Measurements from ENCODE around the gene BBX. TPM values are rescaled to one million over a fixed set of nuclear protein-coding genes. Genes with fewer than 3 reads are reported as not detected.

The BBX gene
- polyA plus RNA-seq, 1 donor from 2014 or later, result 23.8 TPM

DNA sequence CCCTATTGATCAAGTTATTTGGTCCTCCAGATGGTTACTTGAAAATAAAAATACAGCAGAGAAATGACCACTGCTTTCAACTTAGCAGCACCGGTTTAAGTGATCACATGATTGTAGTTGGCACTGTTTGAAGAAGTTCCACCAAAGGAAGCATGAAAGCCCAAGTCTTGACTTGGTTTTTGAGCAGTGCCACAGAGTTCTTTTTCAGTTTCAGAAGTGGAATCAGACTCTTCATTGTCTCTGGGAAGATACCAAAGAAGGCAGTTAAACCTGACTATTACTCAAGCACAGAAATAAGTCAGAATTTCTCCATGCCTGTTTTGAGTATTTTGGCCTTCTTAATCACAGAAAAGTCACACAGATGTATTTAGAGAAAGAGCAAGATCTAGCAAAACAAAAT lies 66.7 kb downstream of the BBX start:
- Histone ChIP-seq H3K27ac (ENCODE audit: low read length) (no peak overlapping the region), H3K79me2 (replicated peaks; ENCODE audit: insufficient read depth, low read length) (no peaks in the 10 kb centered on the region), H3K36me3 (ENCODE audit: insufficient read depth, low read length) (no peaks in the 10 kb centered on the region), H3K9ac (ENCODE audit: low read length) (no peak overlapping the region), H2AFZ (ENCODE audit: low read depth, low read length) (no peak overlapping the region), H3K9me3 (ENCODE audit: low read length) (no peaks in the 10 kb centered on the region), H4K20me1 (ENCODE audit: insufficient read depth) (no peaks in the 10 kb centered on the region), H3K27me3 (ENCODE audit: insufficient read depth, low read depth, low read length) (no peaks in the 10 kb centered on the region), H3K4me3 (ENCODE audit: low read length) (no peak overlapping the region), H3F3A (ENCODE audit: insufficient read depth, low read length, poor library complexity, severe bottlenecking) (no peaks in the 10 kb centered on the region), H3K4me2 (ENCODE audit: low read length) (no peak overlapping the region), H3K9me2 (ENCODE audit: insufficient read depth, low read length) (no peaks in the 10 kb centered on the region)
- TF ChIP-seq, protein P1, sequence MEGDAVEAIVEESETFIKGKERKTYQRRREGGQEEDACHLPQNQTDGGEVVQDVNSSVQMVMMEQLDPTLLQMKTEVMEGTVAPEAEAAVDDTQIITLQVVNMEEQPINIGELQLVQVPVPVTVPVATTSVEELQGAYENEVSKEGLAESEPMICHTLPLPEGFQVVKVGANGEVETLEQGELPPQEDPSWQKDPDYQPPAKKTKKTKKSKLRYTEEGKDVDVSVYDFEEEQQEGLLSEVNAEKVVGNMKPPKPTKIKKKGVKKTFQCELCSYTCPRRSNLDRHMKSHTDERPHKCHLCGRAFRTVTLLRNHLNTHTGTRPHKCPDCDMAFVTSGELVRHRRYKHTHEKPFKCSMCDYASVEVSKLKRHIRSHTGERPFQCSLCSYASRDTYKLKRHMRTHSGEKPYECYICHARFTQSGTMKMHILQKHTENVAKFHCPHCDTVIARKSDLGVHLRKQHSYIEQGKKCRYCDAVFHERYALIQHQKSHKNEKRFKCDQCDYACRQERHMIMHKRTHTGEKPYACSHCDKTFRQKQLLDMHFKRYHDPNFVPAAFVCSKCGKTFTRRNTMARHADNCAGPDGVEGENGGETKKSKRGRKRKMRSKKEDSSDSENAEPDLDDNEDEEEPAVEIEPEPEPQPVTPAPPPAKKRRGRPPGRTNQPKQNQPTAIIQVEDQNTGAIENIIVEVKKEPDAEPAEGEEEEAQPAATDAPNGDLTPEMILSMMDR (IDR thresholded peaks at IDR 0.05; ENCODE audit: poor library complexity, severe bottlenecking), result no peak
- TF ChIP-seq EZH2 (IDR thresholded peaks at IDR 0.05; ENCODE audit: borderline replicate concordance, insufficient read depth, low read length, poor library complexity, severe bottlenecking), result no peak
- TF ChIP-seq, protein P2, sequence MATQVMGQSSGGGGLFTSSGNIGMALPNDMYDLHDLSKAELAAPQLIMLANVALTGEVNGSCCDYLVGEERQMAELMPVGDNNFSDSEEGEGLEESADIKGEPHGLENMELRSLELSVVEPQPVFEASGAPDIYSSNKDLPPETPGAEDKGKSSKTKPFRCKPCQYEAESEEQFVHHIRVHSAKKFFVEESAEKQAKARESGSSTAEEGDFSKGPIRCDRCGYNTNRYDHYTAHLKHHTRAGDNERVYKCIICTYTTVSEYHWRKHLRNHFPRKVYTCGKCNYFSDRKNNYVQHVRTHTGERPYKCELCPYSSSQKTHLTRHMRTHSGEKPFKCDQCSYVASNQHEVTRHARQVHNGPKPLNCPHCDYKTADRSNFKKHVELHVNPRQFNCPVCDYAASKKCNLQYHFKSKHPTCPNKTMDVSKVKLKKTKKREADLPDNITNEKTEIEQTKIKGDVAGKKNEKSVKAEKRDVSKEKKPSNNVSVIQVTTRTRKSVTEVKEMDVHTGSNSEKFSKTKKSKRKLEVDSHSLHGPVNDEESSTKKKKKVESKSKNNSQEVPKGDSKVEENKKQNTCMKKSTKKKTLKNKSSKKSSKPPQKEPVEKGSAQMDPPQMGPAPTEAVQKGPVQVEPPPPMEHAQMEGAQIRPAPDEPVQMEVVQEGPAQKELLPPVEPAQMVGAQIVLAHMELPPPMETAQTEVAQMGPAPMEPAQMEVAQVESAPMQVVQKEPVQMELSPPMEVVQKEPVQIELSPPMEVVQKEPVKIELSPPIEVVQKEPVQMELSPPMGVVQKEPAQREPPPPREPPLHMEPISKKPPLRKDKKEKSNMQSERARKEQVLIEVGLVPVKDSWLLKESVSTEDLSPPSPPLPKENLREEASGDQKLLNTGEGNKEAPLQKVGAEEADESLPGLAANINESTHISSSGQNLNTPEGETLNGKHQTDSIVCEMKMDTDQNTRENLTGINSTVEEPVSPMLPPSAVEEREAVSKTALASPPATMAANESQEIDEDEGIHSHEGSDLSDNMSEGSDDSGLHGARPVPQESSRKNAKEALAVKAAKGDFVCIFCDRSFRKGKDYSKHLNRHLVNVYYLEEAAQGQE (IDR thresholded peaks at IDR 0.05; ENCODE audit: borderline replicate concordance), result no peak
- no peak for TF ChIP-seq POLR2AphosphoS5 (IDR thresholded peaks at IDR 0.05)

DNA sequence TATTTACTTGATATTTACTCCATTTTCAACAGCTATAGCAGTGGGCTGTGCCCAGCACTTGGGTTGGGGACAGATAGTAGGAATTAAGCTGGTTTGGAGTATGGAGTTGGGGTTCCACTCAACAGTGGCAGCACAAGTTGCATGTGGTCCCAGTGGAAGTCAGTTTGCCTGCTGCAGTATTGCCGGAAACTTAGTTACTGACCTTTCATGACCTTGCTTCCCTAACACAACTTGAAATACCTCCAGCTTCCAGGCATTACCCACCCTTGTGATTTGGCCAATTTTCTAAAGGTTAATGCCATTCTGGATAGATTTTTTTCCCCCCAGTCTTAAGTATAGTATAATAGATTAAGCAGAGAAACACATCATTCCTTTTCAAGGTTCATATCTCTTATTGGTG lies 68.0 kb downstream of the BBX start:
- Histone ChIP-seq H3F3A (ENCODE audit: insufficient read depth, low read length, poor library complexity, severe bottlenecking) (no peaks in the 10 kb centered on the region), H4K20me1 (ENCODE audit: insufficient read depth) (no peaks in the 10 kb centered on the region), H3K27ac (ENCODE audit: low read length) (no peak overlapping the region), H3K9me3 (ENCODE audit: low read length) (no peaks in the 10 kb centered on the region), H3K4me3 (ENCODE audit: low read length) (no peak overlapping the region), H3K9me2 (ENCODE audit: insufficient read depth, low read length) (no peaks in the 10 kb centered on the region), H3K79me2 (replicated peaks; ENCODE audit: insufficient read depth, low read length) (no peaks in the 10 kb centered on the region), H3K36me3 (ENCODE audit: insufficient read depth, low read length) (no peaks in the 10 kb centered on the region), H3K4me2 (ENCODE audit: low read length) (no peak overlapping the region), H2AFZ (ENCODE audit: low read depth, low read length) (no peak overlapping the region), H3K27me3 (ENCODE audit: insufficient read depth, low read depth, low read length) (no peaks in the 10 kb centered on the region), H3K9ac (ENCODE audit: low read length) (no peak overlapping the region)
- TF ChIP-seq TAF1 (IDR thresholded peaks at IDR 0.05; ENCODE audit: low read depth), result no peak
- no peak for TF ChIP-seq RAD21 (conservative IDR thresholded peaks at IDR 0.05)
- TF ChIP-seq MXI1 (conservative IDR thresholded peaks at IDR 0.05; ENCODE audit: poor library complexity, severe bottlenecking), result no peak
- TF ChIP-seq, protein P1 (IDR thresholded peaks at IDR 0.05; ENCODE audit: poor library complexity, severe bottlenecking), result no peak
- no peak for TF ChIP-seq SMC3 (conservative IDR thresholded peaks at IDR 0.05; ENCODE audit: poor library complexity)
- TF ChIP-seq POLR2AphosphoS5 (IDR thresholded peaks at IDR 0.05), result no peak
- TF ChIP-seq EP300 (conservative IDR thresholded peaks at IDR 0.05; ENCODE audit: poor library complexity, severe bottlenecking), result no peak
- TF ChIP-seq EZH2 (IDR thresholded peaks at IDR 0.05; ENCODE audit: borderline replicate concordance, insufficient read depth, low read length, poor library complexity, severe bottlenecking), result no peak
- TF ChIP-seq, protein P2 (IDR thresholded peaks at IDR 0.05; ENCODE audit: borderline replicate concordance), result no peak

All from neural cell (in vitro differentiated cells).